PC-3 (cell line): ENCODE measurements around the gene CCSER1. TPM values are rescaled to one million over a fixed set of nuclear protein-coding genes. Genes with fewer than 3 reads are reported as not detected.
A peak's percentile ranks its signal among the peaks of the same experiment; 100 is the strongest.

ENCODE experiments used
- ATAC-seq: fragments of 200-7000 bp; cut with Tn5 transposase; 2 replicates; pipeline ENCODE4 v1.9.1; 2020; ENCODE audit warnings: mild to moderate bottlenecking, moderate library complexity
- BruUV-seq: library from RNA; stranded (reverse); fragments of 400-500 nt; replicated peaks from 2 replicates; lab custom pipeline; 2021; lab: Mats Ljungman, UMichigan
- CTCF ChIA-PET: fragments of 300-600 bp; sonication (Branson Sonifier 250); formaldehyde crosslinking; loops from one replicate; lab custom pipeline; 2022; ENCODE audit warnings: antibody characterized with exemption; lab: Charles Lee
- POLR2A ChIA-PET: fragments of 300-600 bp; sonication (Branson Sonifier 250); formaldehyde crosslinking; loops from one replicate; lab custom pipeline; 2022; ENCODE audit warnings: antibody characterized with exemption; ENCODE audit not compliant: unreplicated experiment; lab: Charles Lee
- DNase-seq: peaks from one replicate; pipeline ENCODE4 v3.0.0-alpha.2; 2015
- H2AFZ ChIP-seq: fragments of 300-600 bp; sonication (generic); 2 replicates; pipeline ENCODE4 v1.6.0; 2016; ENCODE audit warnings: antibody characterized with exemption, low read length
- H3F3A ChIP-seq: fragments of 300-600 bp; sonication (generic); one replicate; pipeline ENCODE4 v1.6.0; 2017; ENCODE audit warnings: antibody characterized with exemption, low read length, control low read depth, mild to moderate bottlenecking; ENCODE audit not compliant: unreplicated experiment
- H3K27ac ChIP-seq: fragments of 300-600 bp; sonication (generic); 2 replicates; pipeline ENCODE4 v1.5.1; 2016; ENCODE audit warnings: mild to moderate bottlenecking, low read length
- H3K27me3 ChIP-seq: fragments of 300-600 bp; sonication (generic); 2 replicates; pipeline ENCODE4 v1.6.1; 2016; ENCODE audit warnings: low read length, mixed read lengths
- H3K36me3 ChIP-seq: fragments of 300-600 bp; sonication (generic); 2 replicates; pipeline ENCODE4 v1.6.1; 2016; ENCODE audit warnings: low read depth, mixed run types, low read length, mixed read lengths
- H3K4me1 ChIP-seq: fragments of 300-600 bp; sonication (generic); 2 replicates; pipeline ENCODE4 v1.5.1; 2016; ENCODE audit warnings: low read length; ENCODE audit not compliant: insufficient read depth
- H3K4me2 ChIP-seq: fragments of 300-600 bp; sonication (generic); 2 replicates; pipeline ENCODE4 v1.6.0; 2016; ENCODE audit warnings: low read length
- H3K4me3 ChIP-seq: fragments of 300-600 bp; sonication (generic); 2 replicates; pipeline ENCODE4 v1.5.1; 2016; ENCODE audit warnings: mild to moderate bottlenecking, low read length, mixed read lengths
- H3K79me2 ChIP-seq: fragments of 300-600 bp; sonication (generic); 2 replicates; pipeline ENCODE4 v1.6.1; 2017; ENCODE audit warnings: low read length, mixed read lengths
- H3K9ac ChIP-seq: fragments of 300-600 bp; sonication (generic); 2 replicates; pipeline ENCODE4 v1.6.0; 2016; ENCODE audit warnings: mild to moderate bottlenecking, low read length
- H3K9me2 ChIP-seq: fragments of 300-600 bp; sonication (generic); replicated peaks from 2 replicates; pipeline ENCODE4 v1.6.1; 2016; ENCODE audit warnings: mixed run types, low read length, mixed read lengths
- H3K9me3 ChIP-seq: fragments of 300-600 bp; sonication (generic); 2 replicates; pipeline ENCODE4 v1.6.1; 2016; ENCODE audit warnings: low read length, mixed read lengths
- H4K20me1 ChIP-seq: fragments of 300-600 bp; sonication (generic); 2 replicates; pipeline ENCODE4 v1.6.1; 2016; ENCODE audit warnings: low read length, mixed read lengths
- EZH2 ChIP-seq: fragments of 300-600 bp; sonication (generic); IDR thresholded peaks from one replicate; pipeline ENCODE4 v1.6.1; 2017; ENCODE audit warnings: antibody characterized with exemption, mild to moderate bottlenecking, low read length; ENCODE audit not compliant: unreplicated experiment
- EZH2phosphoT487 ChIP-seq: fragments of 300-600 bp; sonication (generic); IDR thresholded peaks from 2 replicates; pipeline ENCODE4 v1.6.1; 2018; ENCODE audit warnings: mild to moderate bottlenecking, antibody characterized with exemption, low read length, borderline replicate concordance
- intact Hi-C: fragments of 100-400 bp; cut with micrococcal nuclease; formaldehyde crosslinking; loops from 2 replicates; pipeline ENCODE4 v1.9.0; 2023
- total RNA-seq: library from RNA; depleted of rRNA; stranded (reverse); fragments of >200 nt; gene quantifications from 2 replicates; pipeline ENCODE4 v1.2.3, GENCODE V29; 2014
- TF ChIP-seq, protein P1 (sequence below): fragments of 300-600 bp; sonication (generic); conservative IDR thresholded peaks from 2 replicates; pipeline ENCODE4 v1.5.1; 2017; ENCODE audit warnings: antibody characterized with exemption, low read depth, mild to moderate bottlenecking, low read length

CCSER1 gene
- total RNA-seq, 1 experiment from 2014 or later: 6.0 TPM

DNA sequence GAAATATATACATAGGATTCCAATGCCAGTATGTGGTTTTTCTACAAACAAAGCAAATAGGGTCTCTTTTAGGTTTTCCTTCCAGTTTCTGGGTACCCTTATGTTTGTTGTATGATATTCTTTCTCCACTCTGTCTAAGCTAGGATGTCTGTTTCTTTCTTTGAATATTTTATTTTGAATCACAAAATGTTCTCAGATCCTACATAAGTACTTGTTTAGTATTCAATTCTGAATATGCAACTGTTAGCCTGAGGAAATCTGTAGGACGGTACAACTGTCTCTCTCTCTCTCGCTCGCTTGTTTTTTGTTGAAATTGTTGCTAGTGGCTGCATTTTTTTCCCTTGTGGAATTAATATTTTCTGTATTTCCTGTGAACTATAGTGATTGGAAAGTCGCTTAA, 163.2 kb downstream of the CCSER1 start:
- Histone ChIP-seq H4K20me1 (no peaks in the 10 kb centered on the region), H3K9ac (no peak overlapping the region), H3F3A (no peaks in the 10 kb centered on the region), H3K9me2 (no peaks in the 10 kb centered on the region), H3K36me3 (no peaks in the 10 kb centered on the region), H3K27ac (no peak overlapping the region), H3K4me2 (no peak overlapping the region), H3K4me1 (no peaks in the 10 kb centered on the region), H3K79me2 (no peaks in the 10 kb centered on the region), H3K9me3 (no peaks in the 10 kb centered on the region), H3K4me3 (no peak overlapping the region), H3K27me3 (no peaks in the 10 kb centered on the region), H2AFZ (no peak overlapping the region)
- no peak for ATAC-seq
- BruUV-seq: no TSS peak
- TF ChIP-seq, protein P1, sequence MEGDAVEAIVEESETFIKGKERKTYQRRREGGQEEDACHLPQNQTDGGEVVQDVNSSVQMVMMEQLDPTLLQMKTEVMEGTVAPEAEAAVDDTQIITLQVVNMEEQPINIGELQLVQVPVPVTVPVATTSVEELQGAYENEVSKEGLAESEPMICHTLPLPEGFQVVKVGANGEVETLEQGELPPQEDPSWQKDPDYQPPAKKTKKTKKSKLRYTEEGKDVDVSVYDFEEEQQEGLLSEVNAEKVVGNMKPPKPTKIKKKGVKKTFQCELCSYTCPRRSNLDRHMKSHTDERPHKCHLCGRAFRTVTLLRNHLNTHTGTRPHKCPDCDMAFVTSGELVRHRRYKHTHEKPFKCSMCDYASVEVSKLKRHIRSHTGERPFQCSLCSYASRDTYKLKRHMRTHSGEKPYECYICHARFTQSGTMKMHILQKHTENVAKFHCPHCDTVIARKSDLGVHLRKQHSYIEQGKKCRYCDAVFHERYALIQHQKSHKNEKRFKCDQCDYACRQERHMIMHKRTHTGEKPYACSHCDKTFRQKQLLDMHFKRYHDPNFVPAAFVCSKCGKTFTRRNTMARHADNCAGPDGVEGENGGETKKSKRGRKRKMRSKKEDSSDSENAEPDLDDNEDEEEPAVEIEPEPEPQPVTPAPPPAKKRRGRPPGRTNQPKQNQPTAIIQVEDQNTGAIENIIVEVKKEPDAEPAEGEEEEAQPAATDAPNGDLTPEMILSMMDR: no peak
- no peak for TF ChIP-seq EZH2phosphoT487
- no peak for TF ChIP-seq EZH2
- POLR2A ChIA-PET: no interaction called here
- intact Hi-C loops: no loop called here
- DNase-seq: no peak
- CTCF ChIA-PET: no interaction called here

DNA sequence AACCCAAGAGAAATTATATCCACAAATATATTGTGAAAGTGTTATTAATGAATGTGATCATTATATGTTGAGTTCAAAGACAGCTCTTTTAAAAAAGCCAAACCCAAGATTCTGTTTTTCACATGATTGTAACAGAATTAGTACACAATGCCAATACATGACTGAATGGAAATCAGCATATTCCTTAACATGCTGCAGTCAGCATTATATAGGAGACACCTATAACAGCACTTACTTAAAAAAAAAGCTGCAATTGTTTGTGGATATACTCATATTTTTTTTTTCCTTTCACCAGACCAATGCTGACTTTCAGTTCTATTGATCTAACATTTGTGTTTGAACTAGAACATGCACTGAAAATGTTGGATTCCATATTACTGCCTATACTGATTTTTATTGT, 165.2 kb downstream of the CCSER1 start:
- CTCF ChIA-PET: no interaction called here

DNA sequence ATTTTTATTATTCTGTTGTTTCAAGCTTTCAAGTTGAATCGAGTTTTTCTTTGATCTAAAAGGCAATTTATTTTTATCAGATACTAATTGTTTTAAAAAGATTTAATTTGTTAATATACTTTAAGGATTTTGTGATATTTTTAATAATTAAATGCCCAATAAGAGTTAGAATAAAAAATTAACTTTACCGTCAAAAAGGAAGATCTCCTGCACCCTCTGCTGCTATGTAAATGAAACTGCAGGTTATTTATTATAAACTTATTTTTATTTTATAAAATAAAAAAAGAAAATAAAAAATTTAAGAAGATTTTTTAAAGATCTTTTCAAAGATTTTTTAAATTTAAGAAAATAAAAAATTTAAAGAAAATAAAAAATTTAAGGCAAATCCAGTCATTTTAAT, 166.1 kb downstream of the CCSER1 start:
- POLR2A ChIA-PET: no interaction called here
- intact Hi-C loops: loop anchor here (1.0 to 2.0 kb wide), 3 partner anchors 167 to 344 kb away; partner anchors contain the start of gene CCSER1
- no peak overlapping the region for H2AFZ ChIP-seq
- H3K9ac ChIP-seq: no peak overlapping the region
- no peaks in the 10 kb centered on the region for H3K36me3 ChIP-seq
- no peaks in the 10 kb centered on the region for H3F3A ChIP-seq
- no peaks in the 10 kb centered on the region for H3K27me3 ChIP-seq
- H3K27ac ChIP-seq: no peak overlapping the region
- ATAC-seq: no peak
- CTCF ChIA-PET: no interaction called here
- BruUV-seq: no TSS peak
- no peaks in the 10 kb centered on the region for H4K20me1 ChIP-seq
- no peaks in the 10 kb centered on the region for H3K4me1 ChIP-seq
- no peaks in the 10 kb centered on the region for H3K9me2 ChIP-seq
- H3K79me2 ChIP-seq: no peaks in the 10 kb centered on the region
- TF ChIP-seq EZH2: no peak
- TF ChIP-seq, protein P1: peak; percentile 21; the same call in 1 of the 2 replicates
- no peak overlapping the region for H3K4me3 ChIP-seq
- peak; percentile 32 for DNase-seq
- H3K9me3 ChIP-seq: no peaks in the 10 kb centered on the region
- no peak overlapping the region for H3K4me2 ChIP-seq

More for the DNA sequence above, 165.2 kb downstream of the CCSER1 start:
- BruUV-seq: no TSS peak
- Histone ChIP-seq H3K9me2 (no peaks in the 10 kb centered on the region), H3K4me1 (no peaks in the 10 kb centered on the region), H4K20me1 (no peaks in the 10 kb centered on the region), H3K9me3 (no peaks in the 10 kb centered on the region), H3K4me2 (no peak overlapping the region), H3K27ac (no peak overlapping the region), H2AFZ (no peak overlapping the region), H3F3A (no peaks in the 10 kb centered on the region), H3K36me3 (no peaks in the 10 kb centered on the region), H3K4me3 (no peak overlapping the region), H3K79me2 (no peaks in the 10 kb centered on the region), H3K9ac (no peak overlapping the region), H3K27me3 (no peaks in the 10 kb centered on the region)
- intact Hi-C loops: loop anchor here (2.0 kb wide), 1 partner anchor 166 kb away; the partner anchor contains the start of gene CCSER1
- POLR2A ChIA-PET: no interaction called here
- TF ChIP-seq EZH2phosphoT487: no peak
- no peak for TF ChIP-seq EZH2
- TF ChIP-seq, protein P1: no peak
- DNase-seq: no peak
- no peak for ATAC-seq
